Sigmoid colon (tissue), 7 donors: ENCODE measurements around the gene MOB3B. TPM values are rescaled to one million over a fixed set of nuclear protein-coding genes. Genes with fewer than 3 reads are reported as not detected.

ENCODE experiments used
- DNase-seq: peaks from one replicate; pipeline ENCODE4 v3.0.0-alpha.2; 2019
- H3K27ac ChIP-seq, 4 donors: fragments of 200-600 bp; sonication (generic); one replicate each; pipeline ENCODE4 v1.5.1; 2016 to 2019; ENCODE audit warnings: mild to moderate bottlenecking in 1 of 4
- H3K27me3 ChIP-seq, 3 donors: fragments of 200-600 bp; sonication (generic); one replicate each; pipeline ENCODE4 v1.5.1; 2019; ENCODE audit warnings: mild to moderate bottlenecking in 1 of 3
- H3K36me3 ChIP-seq, 4 donors: fragments of 200-600 bp; sonication (generic); one replicate each; pipeline ENCODE4 v1.5.1; 2016 to 2019
- H3K4me1 ChIP-seq, 4 donors: fragments of 200-600 bp; sonication (generic); one replicate each; pipeline ENCODE4 v1.5.1; 2017 to 2019
- H3K4me3 ChIP-seq, 4 donors: fragments of 200-600 bp; sonication (generic); one replicate each; pipeline ENCODE4 v1.5.1; 2017 to 2019; ENCODE audit warnings: mild to moderate bottlenecking in 2 of 4, moderate library complexity in 1 of 4
- H3K9me3 ChIP-seq, 4 donors: fragments of 200-600 bp in 3 of 4; sonication (generic) in 3 of 4; one replicate each; pipeline versions ENCODE4 v1.5.1 to v1.6.1; 2013 to 2019
- CTCF ChIP-seq, 4 experiments: fragments of 450-650 bp in 3 of 4; fragments of 200-600 bp in 1 of 4; IDR thresholded peaks; one replicate each; pipeline ENCODE4 v1.5.1; 2016 to 2019; ENCODE audit warnings: antibody characterized with exemption in 4 of 4, mild to moderate bottlenecking in 3 of 4, moderate library complexity in 2 of 4
- EP300 ChIP-seq, 4 donors: sonication (generic); formaldehyde crosslinking; IDR thresholded peaks; one replicate each; pipeline ENCODE4 v1.6.1; 2017; ENCODE audit warnings: antibody characterized with exemption in 4 of 4
- POLR2A ChIP-seq, 2 donors: fragments of 450-650 bp; IDR thresholded peaks; one replicate each; pipeline ENCODE4 v1.6.1; 2016; ENCODE audit warnings: antibody characterized with exemption in 2 of 2, mild to moderate bottlenecking in 2 of 2, moderate library complexity in 2 of 2
- POLR2AphosphoS5 ChIP-seq, 4 donors: sonication (generic); formaldehyde crosslinking; IDR thresholded peaks; one replicate each; pipeline ENCODE4 v1.6.1; 2017; ENCODE audit warnings: antibody characterized with exemption in 4 of 4
- WGBS, 2 donors: extraction: QIAGEN DNeasy Blood & Tissue Kit; methylation state at CpG; one replicate each; pipeline ENCODE4 v1.1.7; 2013; 5-methylcytosine and 5-hydroxymethylcytosine counted together
- intact Hi-C: fragments of 100-400 bp; cut with DNase I; formaldehyde crosslinking; loops from one replicate; pipeline ENCODE4 v1.15.1; 2023
- polyA plus RNA-seq, 3 donors: library from polyadenylated mRNA; stranded (reverse); fragments of 200-250 nt; gene quantifications; one replicate each; pipeline ENCODE4 v1.2.3, GENCODE V29; 2013
- total RNA-seq, 4 donors: library from RNA; depleted of rRNA; stranded (reverse); fragments of >200 nt; gene quantifications; one replicate each; pipeline ENCODE4 v1.1.0, GENCODE V29; 2016
- donor health status: healthy with polysubstance abuse.
- donor health status: Bipolar disorder and iron deficiency.
- donor health status: healthy.

The MOB3B gene
- total and polyA plus RNA-seq, 7 donors = 6.9 to 23.4 (median 16.1) TPM

- intact Hi-C loops = loop anchor here (5.0 kb wide), 1 partner anchor 136 kb away; the partner anchor contains the start of gene MOB3B
- no peaks in the 10 kb centered on the region for H3K9me3 ChIP-seq
- WGBS, 2 donors = 74 to 75% methylated on average over 9 of the region's 9 CpGs
- H3K4me1 ChIP-seq = peaks cover 0 to 44% (median 37%) of the 10 kb centered on the region in 4 donors
- H3K36me3 ChIP-seq = no peaks in the 10 kb centered on the region
- H3K27ac ChIP-seq = no peak overlapping the region
- H3K4me3 ChIP-seq = no peak overlapping the region
- TF ChIP-seq EP300 (IDR thresholded peaks at IDR 0.05) (no peak), POLR2A (IDR thresholded peaks at IDR 0.05) (no peak), POLR2AphosphoS5 (IDR thresholded peaks at IDR 0.05) (no peak), CTCF (IDR thresholded peaks at IDR 0.05) (no peak)
- no peak for DNase-seq
- no peaks in the 10 kb centered on the region for H3K27me3 ChIP-seq
These were observed 138.3 kb downstream of the MOB3B start for GRCh38 chr9:27391040-27391895.

DNA sequence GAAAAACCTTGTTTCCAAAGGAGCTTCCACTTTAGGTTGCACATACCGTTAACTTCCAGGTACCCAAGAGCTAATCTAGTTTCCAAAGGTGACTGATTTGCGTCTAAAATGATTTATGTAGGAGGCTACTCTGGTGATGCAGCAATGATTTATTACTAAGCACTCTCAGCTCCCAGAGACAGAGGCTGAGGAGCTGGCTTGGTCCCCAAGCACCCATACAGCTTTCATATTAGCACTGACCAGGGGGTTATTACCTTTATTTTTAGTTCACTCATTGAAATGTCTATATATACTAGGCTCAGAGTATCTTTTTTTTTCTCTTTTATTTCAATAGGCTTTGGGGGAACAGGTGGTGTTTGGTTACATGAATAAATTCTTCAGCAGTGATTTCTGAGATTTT, 141.5 kb downstream of the MOB3B start:
- Histone ChIP-seq H3K36me3 (no peaks in the 10 kb centered on the region), H3K27ac (no peak overlapping the region), H3K4me3 (no peak overlapping the region), H3K4me1 (peaks cover 0 to 47% (median 33%) of the 10 kb centered on the region in 4 donors), H3K9me3 (no peaks in the 10 kb centered on the region), H3K27me3 (no peaks in the 10 kb centered on the region)
- 77 to 87% methylated on average over 2 of the region's 2 CpGs for WGBS, 2 donors
- TF ChIP-seq CTCF (IDR thresholded peaks at IDR 0.05) = no peak
- no peak for TF ChIP-seq POLR2AphosphoS5 (IDR thresholded peaks at IDR 0.05)
- no peak for TF ChIP-seq POLR2A (IDR thresholded peaks at IDR 0.05)
- no peak for TF ChIP-seq EP300 (IDR thresholded peaks at IDR 0.05)
- intact Hi-C loops = no loop called here
- DNase-seq = no peak

DNA sequence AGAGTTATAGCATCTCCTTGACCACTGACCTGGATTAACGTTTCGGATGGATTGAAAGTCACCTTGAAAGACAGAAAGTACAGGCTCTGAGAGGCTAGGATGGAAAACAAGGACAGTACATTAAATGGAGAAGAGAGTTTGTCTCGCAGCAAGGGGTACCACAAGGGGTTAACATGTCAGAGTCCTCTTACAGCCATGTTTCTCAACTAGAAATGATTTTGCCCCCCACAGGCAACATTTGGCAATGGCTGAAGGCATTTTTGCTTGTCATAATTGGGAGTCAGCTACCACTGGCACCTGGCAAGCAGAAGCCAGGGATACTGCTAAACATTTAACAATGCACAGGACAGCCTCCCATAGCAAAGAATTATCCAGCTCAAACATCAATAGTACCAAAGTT, 141.9 kb downstream of the MOB3B start:
- Histone ChIP-seq H3K9me3 (no peaks in the 10 kb centered on the region), H3K4me1 (peaks cover 0 to 47% (median 33%) of the 10 kb centered on the region in 4 donors), H3K36me3 (no peaks in the 10 kb centered on the region), H3K27ac (no peak overlapping the region), H3K4me3 (no peak overlapping the region), H3K27me3 (no peaks in the 10 kb centered on the region)
- no peak for DNase-seq
- 74 to 87% methylated on average over 3 of the region's 3 CpGs for WGBS, 2 donors
- TF ChIP-seq POLR2AphosphoS5 (IDR thresholded peaks at IDR 0.05) = no peak
- TF ChIP-seq POLR2A (IDR thresholded peaks at IDR 0.05) = no peak
- no peak for TF ChIP-seq EP300 (IDR thresholded peaks at IDR 0.05)
- TF ChIP-seq CTCF (IDR thresholded peaks at IDR 0.05) = no peak
- intact Hi-C loops = no loop called here

DNA sequence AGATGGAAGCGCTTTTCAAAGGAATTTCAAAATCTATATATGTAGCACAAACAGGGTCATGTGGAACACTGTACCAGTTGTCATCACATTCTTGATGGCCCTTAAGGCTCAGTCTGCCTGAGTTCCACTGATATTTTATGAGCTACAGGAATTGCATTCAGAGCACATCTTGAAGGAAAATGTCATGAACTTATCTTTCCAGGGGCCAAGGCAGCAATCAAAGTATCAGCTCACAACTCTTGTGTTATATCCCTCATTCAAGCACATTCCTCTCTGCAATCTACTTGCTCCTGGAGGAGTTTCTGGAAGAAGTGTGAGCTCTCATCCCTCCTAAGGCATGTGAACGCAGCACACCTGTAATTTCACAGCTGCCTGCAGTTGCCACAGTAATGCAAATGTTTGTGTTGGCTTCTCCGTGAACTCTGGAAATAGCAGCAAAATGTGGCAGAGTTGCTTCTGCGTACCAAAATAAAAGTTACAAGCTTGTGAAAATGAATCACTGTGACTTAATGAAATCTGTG, 143.0 kb downstream of the MOB3B start:
- Histone ChIP-seq H3K4me3 (no peak overlapping the region), H3K36me3 (no peaks in the 10 kb centered on the region), H3K4me1 (peaks cover 0 to 47% (median 33%) of the 10 kb centered on the region in 4 donors), H3K9me3 (no peaks in the 10 kb centered on the region), H3K27me3 (no peaks in the 10 kb centered on the region), H3K27ac (no peak overlapping the region)
- DNase-seq = no peak
- intact Hi-C loops = no loop called here
- 35 to 66% methylated on average over 4 of the region's 4 CpGs for WGBS, 2 donors
- TF ChIP-seq POLR2AphosphoS5 (IDR thresholded peaks at IDR 0.05) (no peak), POLR2A (IDR thresholded peaks at IDR 0.05) (no peak), EP300 (IDR thresholded peaks at IDR 0.05) (no peak), CTCF (IDR thresholded peaks at IDR 0.05) (no peak)
